Upper lobe of left lung (tissue), 4 donors: ENCODE data around the gene STAC3.

Experiments used
- CTCF ChIP-seq, 6 experiments: fragments of 450-650 bp in 4 of 6; fragments of 200-600 bp in 2 of 6; sonication (generic) in 2 of 6; IDR thresholded peaks; one replicate each; pipeline ENCODE4 v1.5.1; 2016 to 2019; ENCODE audit warnings: antibody characterized with exemption in 6 of 6
- EP300 ChIP-seq, 4 donors: sonication (generic); formaldehyde crosslinking; IDR thresholded peaks; one replicate each; pipeline ENCODE4 v1.5.1; 2017; ENCODE audit warnings: antibody characterized with exemption in 4 of 4, control low read depth in 2 of 4
- POLR2AphosphoS5 ChIP-seq, 2 donors: sonication (generic); formaldehyde crosslinking; IDR thresholded peaks; one replicate each; pipeline ENCODE4 v1.5.1; 2017; ENCODE audit warnings: antibody characterized with exemption in 2 of 2

- TF ChIP-seq CTCF (IDR thresholded peaks at IDR 0.05) (no peak), EP300 (IDR thresholded peaks at IDR 0.05) (no peak), POLR2AphosphoS5 (IDR thresholded peaks at IDR 0.05) (no peak)
These were observed 39.9 kb downstream of the STAC3 start for GRCh38 chr12:57210926-57211692.
